ENCODE results near the gene DCPS.
A peak's percentile ranks its signal among the peaks of the same experiment; 100 is the strongest.
"Not testable (repeated sequence)": the region's sequence is repeated elsewhere in the genome, so short reads cannot be mapped to it uniquely, and the experiment has no call there.

The DCPS gene

GRCh38 chr11:126370016-126370415, 66.2 kb downstream of the DCPS start:
- intact Hi-C loops (cut with DNase I): no loop called here
- DNase-seq: no peak

- DNase-seq: no peak
- intact Hi-C loops (cut with DNase I): no loop called here
These were observed 67.7 kb downstream of the DCPS start for GRCh38 chr11:126371595-126371994.

GRCh38 chr11:126373389-126374066, 69.7 kb downstream of the DCPS start:
- intact Hi-C loops (cut with DNase I): not testable (repeated sequence)
- peak in 2 of 10 donors; percentile 45 to 64 for DNase-seq

- intact Hi-C loops (cut with DNase I): not testable (repeated sequence)
- peak in 2 of 10 donors; percentile 9 to 26 for DNase-seq
These were observed 70.9 kb downstream of the DCPS start for GRCh38 chr11:126374562-126375300.

DNA sequence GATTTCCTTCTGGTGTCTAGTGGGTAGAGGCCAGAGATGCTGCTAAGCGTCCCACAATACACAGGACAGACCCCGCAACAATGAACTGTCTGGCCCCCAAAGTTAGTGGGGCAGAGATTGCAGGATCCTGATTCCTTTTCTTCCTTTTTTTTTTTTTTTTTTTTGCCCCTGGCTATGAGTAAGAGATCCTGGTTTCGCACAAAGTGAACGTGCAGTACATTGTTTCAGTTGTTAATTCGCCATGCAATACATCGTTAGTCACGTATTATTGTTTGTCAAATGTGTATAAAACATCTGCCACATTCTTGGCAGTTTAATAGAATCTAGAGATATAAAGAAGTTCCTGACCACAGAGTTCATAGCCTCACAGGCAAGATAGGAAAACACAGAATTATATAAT, 71.9 kb downstream of the DCPS start:
- intact Hi-C loops (cut with DNase I): no loop called here
- DNase-seq: no peak

- no peak for DNase-seq
- intact Hi-C loops (cut with DNase I): no loop called here
These were observed 74.9 kb downstream of the DCPS start for GRCh38 chr11:126378763-126379162.

- intact Hi-C loops (cut with DNase I): no loop called here
- DNase-seq: peak in 3 of 10 donors; percentile 26 to 56 (median 50)
These were observed 77.0 kb downstream of the DCPS start for GRCh38 chr11:126380909-126381308.

DNA sequence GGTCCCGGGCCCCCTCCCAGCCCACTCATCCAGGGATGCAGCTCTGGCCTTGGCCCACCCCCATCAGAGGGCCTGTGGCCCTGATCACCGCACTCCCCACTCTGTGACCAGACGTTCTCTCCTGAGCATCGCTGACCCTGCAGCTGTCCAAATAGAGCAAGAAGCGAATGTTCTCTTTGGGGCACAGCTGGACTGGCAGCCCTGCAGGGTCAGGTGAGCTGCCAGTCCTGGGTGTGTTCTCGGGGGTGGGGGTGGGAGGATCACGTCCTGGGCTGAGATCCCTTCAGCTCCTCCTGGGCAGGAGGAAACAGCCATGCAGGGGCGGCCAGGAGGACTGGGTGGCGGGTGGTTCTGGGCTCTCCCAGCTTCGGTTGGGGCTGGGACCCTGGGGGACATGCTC, 78.1 kb downstream of the DCPS start:
- intact Hi-C loops (cut with DNase I): not testable (repeated sequence)
- peak in 2 of 10 donors; percentile 5 to 31 for DNase-seq

GRCh38 chr11:126382641-126383040, 78.8 kb downstream of the DCPS start:
- intact Hi-C loops (cut with DNase I): not testable (repeated sequence)
- peak in 3 of 10 donors; percentile 26 to 62 (median 58) for DNase-seq

GRCh38 chr11:126383339-126384335, 79.8 kb downstream of the DCPS start:
- peak in 3 of 10 donors; percentile 59 to 72 (median 62) for DNase-seq
- intact Hi-C loops (cut with DNase I): no loop called here

- peak in 3 of 10 donors; percentile 33 to 76 (median 51) for DNase-seq
These were observed 80.7 kb downstream of the DCPS start for GRCh38 chr11:126384449-126385070.

DNA sequence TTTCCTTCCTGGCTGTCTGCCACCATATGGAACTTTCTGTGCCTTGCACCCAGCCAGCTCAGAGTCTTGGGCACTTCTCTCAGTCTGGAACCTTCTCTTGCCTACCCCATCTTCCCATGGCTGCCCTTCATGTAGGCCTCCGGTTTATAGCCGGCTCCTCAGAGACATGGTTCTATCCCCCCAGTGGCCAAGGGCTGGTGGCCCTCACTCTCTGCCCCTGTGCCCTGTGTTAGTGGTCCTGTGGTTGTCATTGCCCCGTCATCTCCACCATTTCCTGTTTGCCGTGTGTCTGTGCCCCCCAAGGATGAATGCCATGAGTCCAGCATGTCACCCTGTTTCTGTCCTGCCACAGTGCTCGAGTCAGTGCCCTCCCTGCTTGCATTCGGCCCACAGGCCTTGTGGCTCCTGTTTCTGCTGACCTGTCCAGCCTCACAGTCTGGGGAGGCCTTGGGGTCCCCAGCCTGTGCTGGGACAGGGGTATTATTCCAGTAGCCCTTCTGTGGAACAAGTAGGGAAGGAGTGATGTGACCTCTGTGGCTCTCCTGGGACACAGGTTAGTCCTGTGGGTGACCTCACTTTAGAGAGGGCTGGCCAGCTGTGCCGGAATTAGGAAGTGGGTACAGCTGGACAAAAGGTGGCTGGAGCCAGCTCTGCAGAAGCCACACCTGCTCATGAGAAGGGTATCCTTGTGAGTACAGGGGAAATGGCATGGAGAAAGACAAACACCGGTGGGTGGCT, 82.3 kb downstream of the DCPS start:
- peak in 3 of 10 donors; percentile 28 to 54 (median 32) for DNase-seq
- intact Hi-C loops (cut with DNase I): no loop called here

More at GRCh38 chr11:126384449-126385070, 80.7 kb downstream of the DCPS start:
- intact Hi-C loops (cut with DNase I): no loop called here

GRCh38 chr11:126386729-126387071, 82.8 kb downstream of the DCPS start:
- DNase-seq: peak in 3 of 10 donors; percentile 37 to 83 (median 57)
- intact Hi-C loops (cut with DNase I): not testable (repeated sequence)

DNA sequence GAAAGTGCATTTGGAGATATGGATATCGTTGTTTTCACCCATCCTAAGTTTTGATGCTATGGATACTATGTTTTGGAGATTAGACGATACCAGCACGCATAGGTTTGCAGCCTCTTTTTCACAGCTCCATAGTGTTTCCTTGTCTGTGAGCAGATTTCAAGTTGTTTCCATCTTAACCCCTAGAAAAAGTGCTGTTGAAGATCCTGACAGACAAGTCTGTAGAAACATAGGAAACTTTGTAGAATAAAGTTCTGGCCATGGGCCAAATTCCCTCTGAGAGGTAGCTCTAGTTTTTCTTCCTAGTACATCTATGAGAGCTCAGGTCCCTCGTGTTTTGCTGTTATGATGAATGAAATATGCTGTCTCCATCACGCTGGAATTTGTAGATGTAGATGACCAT, 84.0 kb downstream of the DCPS start:
- DNase-seq: peak in 2 of 10 donors; percentile 2

GRCh38 chr11:126390272-126390867, 86.5 kb downstream of the DCPS start:
- intact Hi-C loops (cut with DNase I): loop anchor here (5.0 kb wide), 1 partner anchor 33 kb away; the partner anchor contains the start of gene ST3GAL4
- peak in 1 of 10 donors; percentile 63 for DNase-seq

More for the DNA sequence above, 84.0 kb downstream of the DCPS start:
- intact Hi-C loops (cut with DNase I): no loop called here

DNA sequence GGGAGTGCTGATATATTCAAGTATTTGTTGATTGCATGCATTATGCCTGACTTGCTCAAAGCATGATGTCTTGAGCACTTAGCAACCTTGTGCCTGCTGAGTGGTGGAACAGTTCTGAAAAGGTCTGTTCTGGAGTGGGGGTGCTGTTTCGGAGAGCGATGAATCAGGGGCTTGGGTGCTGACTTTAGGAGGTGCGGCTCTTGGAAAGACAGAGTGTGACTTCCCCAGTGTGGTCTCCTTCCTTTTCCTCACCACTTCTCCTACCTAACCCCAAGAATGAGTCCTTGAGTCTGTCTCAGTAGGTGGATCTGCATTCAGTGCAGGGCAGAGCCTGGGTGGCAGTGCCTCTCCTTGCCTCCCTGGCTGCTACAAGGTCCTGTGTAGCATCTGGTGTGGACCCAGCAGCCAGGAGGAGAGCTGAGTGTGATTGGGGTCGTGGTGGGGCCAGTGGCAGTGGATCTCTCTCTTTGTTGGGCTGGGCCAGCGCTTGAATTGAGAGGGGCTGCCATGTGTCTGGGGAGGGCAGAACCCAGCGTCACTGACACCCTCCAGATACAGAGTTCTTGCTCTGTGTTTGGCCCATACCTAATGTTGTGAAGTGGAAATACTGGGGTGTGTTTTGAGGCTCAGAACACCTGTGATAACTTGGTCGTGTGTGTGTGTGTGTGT, 87.6 kb downstream of the DCPS start:
- DNase-seq: peak in 2 of 10 donors; percentile 36 to 47
- intact Hi-C loops (cut with DNase I): loop anchor here (5.0 kb wide), 1 partner anchor 34 kb away; the partner anchor contains the start of gene ST3GAL4

DNA sequence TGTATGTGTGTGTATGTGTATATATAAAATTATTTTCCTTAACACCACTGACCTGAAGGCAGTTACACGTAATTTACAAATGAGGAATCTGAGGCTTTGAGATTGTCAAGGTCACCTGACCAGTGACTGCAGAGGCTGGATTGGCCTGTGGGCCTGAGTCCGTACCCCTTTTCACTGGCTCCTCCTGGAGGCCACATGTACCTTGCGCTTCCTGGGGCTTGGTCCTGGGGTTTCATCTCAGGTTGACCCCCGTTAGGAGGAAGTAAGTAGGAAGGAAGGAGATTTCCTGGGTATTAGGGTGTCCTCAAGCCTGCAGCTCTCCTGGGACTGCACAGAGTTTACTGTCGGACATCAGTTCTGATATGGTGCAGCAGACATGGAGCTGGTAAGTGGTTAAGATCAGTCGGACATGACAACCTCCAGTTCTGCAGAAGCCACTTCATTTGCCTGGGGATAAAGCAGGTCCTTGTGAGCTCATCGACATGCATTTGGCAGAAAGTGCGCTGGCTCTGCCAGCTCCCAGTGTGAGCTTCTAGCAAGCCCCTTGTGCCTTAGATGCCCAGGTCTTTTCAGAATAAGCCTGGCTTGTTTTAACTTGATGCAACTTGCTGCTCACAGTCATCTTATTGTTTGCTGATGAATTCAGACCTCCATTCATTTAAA, 88.2 kb downstream of the DCPS start:
- DNase-seq: peak in 5 of 10 donors; percentile 26 to 90 (median 42)
- intact Hi-C loops (cut with DNase I): loop anchor here (5.0 kb wide), 1 partner anchor 35 kb away; the partner anchor contains the start of gene ST3GAL4
